IPS DF 4.7 (cell line): ENCODE measurements around the gene DSG2.

Experiments
- DNase-seq: peaks from one replicate; pipeline ENCODE4 v3.0.0-alpha.2; 2013; ENCODE audit warnings: low spot score; ENCODE audit errors: extremely low read depth

Gene DSG2

DNA sequence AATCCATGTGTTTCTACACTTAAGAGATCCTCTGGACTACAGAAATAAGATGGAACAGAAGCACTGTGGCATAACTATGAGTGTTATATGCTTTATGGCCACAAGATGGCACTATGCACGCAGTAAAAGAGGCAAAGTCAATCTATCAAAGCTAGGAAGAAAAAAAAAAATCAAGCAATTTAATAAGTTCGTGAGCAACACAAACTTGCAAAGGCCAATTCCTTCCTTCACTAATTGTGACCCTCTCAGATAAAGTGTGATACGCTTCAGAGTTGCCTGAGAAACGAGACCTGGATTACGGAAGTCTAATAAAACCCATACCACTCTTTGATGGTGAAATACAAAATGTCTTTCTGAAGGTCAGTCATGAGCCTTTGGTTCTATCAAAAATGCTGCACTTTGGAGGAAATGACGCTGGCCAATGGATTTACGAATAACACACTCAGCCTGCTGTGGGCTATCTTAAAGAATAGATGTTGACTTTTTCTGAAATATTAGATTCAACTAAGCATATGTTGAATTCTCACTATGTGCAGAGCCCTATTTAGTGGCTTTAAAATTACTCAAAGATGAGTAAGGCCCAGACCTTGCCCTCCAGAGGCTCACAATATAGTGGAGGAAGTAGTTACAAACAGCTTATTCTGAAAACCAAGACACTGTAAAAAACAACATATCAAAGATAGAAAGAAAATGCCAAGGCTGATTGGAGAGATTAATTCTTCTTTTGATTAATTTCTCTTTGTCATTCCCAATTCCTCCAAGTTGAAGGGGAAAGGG, 58.2 kb downstream of the DSG2 start:
- peak; percentile 46 for DNase-seq

DNA sequence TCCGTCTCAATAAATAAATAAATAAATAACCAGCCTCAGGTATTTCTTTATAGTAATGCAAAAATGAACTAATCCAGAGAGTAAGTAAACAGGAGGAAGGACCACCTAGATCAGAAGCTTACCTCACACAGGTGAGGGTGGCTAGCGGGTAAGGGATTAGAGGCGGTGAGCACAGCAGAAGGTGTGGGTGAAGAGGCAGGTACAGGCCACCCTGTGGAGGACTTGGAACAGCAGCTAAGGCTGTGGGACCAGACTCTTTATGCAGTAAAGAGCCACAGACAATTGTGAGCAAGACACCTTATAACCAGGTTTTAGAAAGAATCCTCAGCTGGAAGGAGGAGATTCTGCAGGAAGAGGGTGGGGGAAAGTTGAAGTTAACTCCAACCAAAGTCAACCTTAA, 59.5 kb downstream of the DSG2 start:
- DNase-seq, result no peak

DNA sequence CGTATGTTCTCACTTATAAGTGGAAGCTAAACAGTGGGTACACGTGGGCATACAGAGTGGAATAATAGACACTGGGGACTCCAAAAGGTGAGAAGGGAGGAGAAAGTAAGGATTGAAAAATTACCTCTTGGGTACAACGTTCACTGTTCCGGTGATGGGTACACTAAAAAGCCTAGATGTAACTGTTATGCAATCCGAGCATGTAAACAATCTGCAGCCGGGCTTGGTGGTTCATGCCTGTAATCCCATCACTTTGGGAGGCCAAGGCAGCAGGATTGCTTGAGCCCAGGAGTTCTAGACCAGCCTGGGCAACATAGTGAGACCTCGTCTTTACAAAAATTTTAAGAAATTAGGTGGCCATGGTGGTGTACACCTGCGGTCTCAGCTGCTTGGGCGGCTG, 60.6 kb downstream of the DSG2 start:
- DNase-seq, result no peak

DNA sequence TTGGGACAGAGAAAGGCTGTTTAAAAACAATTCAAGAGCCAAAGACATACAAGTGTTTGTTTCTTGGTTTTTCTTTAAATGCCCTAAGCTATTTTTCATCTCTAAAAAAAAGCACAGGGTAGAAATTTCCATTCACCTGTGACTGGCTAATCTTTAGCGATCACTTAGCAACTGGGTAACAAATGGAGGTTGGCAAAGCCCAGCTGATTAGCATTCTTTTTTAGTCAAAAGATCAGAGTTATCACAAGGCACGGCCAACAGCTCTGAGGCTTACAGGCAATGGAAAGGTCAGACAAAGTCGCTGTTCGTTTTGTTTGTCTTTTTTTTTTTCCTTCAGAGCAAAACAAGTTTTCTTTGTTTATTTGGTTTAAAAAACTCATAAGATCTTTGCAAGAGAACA, 64.7 kb downstream of the DSG2 start:
- no peak for DNase-seq

DNA sequence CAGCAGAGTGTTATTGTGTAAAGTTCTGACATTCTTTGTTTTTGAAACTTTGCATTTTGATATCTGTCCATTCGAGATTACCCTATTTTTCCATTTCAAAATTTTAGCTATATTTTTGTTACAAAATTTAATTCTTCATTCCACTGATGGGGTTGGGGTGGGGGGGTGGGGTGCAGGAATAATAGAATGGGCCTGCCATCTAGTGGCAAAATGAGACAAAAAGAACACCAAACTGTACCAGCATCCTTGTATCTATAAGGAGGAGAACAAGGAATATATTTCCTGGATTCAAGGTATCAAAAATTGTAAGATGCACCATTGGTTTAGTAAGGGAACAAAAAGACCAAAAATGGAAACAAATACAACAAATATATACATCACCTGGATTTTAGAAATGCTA, 65.8 kb downstream of the DSG2 start:
- no peak for DNase-seq

DNA sequence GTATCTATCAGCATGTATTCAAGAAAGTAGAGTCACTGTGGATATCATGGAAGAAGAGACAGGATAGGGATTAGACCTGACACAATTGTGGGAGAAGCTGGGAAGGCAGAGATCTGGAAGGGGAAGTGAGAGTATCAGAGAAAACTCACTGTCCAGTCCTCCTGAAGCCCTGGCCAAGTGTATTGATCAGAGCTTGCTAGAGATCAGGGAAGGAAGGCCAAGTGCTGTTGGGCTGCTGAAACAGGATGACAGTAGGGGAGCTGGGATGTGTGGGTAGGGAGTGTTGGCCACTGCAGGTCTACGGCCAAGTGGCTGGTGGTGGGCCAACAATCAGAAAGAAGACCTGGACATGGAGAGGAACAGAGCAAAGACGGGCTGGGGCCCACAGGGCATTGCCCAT, 67.4 kb downstream of the DSG2 start:
- no peak for DNase-seq

DNA sequence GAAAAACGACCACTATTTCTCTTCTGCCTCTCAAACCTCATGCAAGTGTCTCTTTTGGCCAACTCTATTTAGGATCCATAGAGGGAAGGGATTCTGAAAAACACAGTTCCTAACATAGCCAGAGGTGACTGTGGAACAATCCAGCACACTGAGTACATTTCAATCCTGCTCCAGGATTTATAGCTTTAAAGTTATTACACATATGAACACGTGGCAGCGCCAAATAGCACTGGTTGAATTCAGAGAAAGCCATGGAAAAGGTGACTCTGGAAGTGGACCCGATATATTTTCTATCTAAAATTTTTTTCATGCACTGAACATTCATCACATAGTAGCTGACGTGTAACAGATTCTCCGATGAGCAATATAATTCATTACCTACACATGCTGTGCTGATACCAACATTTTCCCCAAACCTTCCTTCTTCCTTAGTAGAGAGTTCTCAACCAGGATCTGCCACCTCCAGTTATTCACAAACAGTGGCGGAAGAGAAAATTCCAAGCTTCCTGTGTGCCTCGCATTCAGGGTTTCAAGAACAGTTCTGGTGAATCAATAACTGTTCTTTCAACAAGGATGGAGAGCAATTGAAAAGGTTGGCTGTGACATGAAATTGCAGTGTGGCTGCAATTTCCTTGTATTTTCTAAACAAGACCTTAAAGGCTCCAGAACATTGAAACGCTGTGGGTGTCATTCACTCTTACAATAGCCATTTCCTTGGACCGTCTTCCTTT, 68.0 kb downstream of the DSG2 start:
- DNase-seq, result no peak

DNA sequence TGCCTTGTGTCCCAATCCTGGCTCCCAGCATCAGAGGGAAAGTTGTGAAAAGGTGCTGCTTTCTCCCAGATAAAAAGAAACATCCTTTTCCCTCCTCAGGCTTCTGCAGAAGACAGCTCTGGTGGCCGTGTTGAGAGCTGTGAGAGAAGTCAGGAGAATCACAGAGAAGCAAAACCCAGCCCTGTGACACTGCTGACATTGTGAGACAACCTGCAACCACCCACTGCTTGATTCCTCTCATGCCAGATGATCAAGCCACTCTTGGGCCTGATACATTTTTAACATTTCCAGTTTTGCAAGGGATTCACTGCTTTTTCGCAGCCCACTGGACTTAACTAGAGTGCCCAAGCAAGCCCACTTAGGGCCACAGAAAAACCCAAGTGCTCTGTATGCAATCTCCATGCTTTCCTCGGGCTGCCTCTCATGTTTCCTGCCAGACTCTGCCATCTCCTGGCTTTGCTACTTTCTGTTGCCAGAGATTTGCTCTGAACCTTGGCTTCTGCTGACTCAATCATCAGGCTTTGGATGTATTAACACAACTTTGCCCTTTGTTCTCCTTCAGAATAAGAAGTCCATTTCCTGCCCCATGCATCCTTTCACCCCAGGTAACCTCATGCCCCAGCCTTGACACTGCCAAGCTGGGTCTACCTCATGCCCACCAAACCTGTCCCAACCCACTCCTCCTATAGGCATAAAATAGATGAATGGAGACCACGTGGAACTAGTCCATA, 68.8 kb downstream of the DSG2 start:
- no peak for DNase-seq

DNA sequence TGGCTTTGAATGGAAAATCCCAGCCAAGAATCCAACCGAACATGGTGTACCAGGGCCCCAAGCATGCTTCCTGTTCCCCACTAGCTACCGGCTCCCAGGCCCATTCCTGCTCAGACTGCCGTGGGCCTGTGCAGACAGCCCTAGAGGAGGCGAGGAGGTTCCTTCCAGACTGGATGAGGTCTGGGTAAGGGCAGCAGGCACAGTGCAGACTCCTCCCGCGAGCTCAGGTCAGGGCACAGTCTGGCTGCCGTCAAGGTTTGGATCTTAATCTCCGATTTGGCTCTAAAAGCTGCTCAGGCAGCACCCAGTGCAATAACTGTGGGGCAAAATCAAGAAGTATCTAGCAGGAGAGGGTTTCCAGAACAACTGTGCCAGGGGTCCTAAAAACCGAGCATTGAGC, 74.4 kb downstream of the DSG2 start:
- no peak for DNase-seq

DNA sequence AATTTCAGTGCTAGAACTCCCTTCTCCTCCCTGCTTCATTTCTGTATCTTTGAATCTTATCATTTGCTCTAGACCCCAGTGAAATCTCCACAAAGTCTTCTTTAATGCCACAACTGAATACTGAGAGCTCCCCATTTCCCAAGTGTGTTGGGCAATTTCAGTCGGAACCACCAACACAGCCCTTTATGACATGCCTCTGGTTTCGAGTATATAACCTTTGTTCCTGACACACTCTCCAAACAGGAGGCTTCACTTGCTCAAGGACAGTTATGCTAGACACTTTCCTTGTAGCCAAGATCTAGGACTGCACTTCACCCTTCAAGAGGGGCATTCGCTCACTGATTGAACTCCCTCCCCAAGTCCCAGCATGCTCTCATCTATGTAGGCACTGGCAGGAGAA, 75.1 kb downstream of the DSG2 start:
- no peak for DNase-seq

DNA sequence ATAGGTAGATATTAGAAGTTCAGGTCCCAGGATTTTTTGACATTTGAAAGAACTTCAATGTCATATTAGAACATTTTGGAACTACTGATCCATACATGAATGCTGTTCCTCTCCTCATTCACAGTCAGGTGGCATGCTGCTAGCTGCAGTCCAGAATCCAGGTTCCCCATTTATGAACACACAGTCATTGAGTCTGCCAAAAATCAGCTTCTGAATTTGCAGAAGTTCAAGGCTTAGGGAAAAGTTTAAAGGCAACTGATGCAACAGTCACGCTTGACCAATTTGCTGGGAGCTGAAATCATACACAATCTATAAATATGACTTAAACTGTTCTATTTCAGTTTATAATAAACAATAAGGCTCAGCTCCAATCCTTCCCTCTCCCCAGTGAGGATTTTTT, 76.4 kb downstream of the DSG2 start:
- no peak for DNase-seq

DNA sequence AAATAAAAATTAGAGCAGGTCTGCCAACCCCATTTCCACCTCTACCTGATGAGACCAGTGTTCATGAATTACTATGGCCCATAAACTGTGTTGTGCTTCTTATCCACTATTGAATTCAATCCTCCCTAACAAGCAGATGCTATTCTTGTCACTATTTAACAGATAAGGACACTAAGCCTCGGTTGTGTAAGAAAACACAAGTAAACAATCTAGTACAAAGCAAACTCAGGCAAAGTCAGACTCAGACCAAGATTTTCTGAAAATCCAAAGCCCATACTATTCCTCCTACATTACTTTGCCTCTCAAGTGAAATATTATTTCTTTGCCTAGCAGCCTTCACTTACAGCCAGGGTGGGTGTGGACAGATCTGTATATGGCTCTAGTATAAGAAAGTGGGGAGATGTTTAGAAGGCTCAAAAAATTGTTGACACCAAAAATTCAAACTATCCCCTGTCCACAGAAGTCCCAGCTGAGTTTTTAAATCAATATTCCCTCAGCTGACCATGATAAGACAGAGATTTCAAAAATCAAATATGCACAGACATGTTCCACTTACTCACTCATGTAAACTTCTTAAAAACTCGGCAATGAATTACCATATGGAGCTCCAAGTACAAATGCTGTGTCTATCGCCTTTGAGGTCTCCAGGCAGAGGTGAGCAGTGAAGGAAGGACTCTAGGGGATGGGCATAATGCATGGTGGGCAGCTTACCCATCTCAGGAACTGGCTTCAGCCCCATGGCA, 77.7 kb downstream of the DSG2 start:
- no peak for DNase-seq

DNA sequence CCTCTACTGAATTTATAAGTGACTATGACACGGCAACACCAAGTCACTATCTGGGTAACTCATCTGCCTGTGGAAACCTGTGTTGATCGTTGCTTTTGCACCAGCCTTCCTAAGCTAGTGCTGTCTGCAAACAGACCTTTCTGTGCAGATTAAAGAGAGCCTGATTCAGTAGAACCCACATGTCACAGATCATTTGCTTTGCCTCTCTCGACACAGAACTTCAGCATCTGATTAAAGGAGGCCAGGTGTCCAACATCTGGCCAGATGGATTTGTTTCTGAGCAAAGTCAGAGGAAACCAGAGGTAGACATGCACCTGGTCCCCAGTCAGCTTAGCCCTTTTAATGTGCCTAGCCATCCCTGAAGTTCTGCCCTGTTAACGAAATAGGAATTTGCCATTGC, 78.7 kb downstream of the DSG2 start:
- DNase-seq, result no peak

DNA sequence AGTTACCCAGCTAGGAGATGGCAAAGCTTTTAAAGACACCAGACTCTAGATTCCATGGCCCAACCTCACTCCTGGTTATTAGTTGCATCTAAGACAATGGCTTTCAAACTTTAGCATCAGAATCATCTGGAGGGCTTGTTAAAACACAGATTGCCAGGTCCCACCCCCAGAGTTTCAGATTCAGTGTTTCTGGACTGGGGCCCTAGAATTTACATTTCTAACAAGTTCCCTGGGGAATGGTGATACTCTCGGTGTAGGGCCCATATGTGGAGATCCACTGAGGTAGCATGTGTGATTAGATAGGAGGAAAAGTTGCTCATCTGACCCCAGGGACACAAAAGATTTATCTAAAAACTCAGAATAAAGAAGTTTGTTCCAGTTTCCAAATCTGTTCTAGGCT, 79.2 kb downstream of the DSG2 start:
- DNase-seq, result no peak

DNA sequence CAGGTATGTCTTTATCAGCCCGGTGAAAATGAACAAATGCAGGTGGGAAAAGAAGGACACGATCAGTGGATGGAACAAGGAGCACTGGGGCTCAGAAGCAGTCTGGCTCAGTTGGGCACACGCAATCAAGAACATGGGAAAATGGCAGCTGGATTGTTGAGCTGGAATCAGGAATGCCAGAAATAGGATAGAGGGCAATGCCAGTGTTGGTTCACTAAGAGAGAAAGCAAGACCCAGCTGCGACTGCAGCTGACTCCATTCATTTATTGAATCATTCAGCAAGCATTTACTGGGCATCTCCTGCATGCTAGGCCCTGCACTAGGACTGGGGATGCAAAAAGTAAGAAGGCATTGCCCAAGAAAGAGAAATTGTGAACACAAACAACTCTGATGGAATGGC, 80.1 kb downstream of the DSG2 start:
- DNase-seq, result no peak

DNA sequence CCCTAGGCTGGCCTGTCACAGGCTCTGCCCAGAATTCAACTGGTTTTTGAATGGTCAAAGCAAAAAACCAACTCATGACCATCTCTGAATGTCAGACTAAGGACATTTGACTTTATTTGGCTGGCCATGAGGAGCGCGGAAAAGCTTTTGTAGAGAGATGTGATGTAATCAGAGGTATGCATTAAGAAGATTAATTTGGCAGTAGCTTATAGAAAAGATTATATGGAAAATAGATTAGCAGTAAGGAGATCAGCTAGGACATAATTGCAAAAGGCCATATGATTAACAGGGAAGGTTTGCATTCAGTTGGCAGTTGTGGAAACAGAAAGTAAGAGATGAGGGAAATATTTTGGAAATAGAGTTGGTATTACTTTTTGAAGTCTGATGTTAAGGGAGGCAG, 81.4 kb downstream of the DSG2 start:
- no peak for DNase-seq

DNA sequence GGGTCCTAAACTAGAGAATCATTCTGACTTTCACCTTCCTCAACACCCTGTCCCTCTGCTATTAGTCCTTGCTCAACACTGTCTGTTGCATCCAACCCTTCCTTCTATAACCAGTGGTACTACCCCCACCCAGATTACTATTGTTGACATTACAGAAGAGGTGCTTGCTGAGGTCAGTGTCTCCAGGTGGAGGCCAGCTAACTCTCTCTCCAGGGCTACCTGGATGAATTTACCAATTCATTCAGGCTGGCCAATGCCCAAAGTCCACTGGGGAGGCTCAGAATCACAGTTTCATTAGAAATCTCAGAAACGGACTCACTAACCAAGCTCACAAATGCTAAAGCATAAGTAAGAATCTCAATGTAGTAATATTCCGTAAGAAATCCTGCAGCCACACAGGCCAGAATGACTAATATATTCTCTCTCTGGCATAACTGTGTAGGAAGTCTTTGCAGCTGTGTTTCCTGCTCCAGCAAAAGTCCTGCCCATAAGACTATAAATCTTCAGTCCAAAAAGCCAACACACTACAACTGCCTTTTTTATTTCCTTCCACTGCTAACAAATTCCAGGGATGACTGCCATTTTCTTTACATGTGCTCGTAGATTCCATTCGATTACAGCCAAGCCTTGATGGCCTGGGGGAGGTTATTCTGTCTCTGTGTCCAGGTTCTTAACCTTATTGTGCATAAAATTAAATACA, 83.7 kb downstream of the DSG2 start:
- DNase-seq, result no peak

DNA sequence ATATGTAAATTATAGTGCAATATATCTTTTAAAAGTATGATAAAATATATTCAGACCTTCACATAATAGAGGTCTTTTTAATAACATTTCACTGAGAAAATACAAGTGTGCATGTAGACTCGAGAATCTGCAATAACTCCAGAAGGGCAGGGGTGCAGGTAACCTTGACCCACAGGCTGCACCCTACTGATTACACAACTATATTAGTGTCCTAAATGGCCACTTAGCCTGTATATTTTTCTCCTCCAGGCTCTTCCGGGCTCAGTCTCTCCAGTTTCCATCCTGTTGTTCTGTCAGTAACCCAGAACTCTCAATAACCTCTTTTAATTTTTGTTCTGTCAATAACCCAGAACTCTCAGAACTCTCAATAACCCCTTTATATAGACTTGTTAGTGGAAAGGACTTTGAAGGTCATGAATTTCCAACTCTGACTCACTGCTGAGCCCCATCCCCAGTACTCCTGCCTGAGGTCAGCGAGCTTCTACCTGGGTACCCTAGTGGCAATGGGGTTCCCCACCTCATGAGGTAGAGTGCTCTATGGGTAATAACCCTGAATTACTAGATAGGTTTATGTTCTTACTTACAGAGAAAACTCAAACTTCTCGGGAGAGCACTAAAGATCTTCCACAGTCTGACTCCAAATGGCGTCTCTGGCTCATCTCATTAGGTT, 85.3 kb downstream of the DSG2 start:
- DNase-seq, result no peak

DNA sequence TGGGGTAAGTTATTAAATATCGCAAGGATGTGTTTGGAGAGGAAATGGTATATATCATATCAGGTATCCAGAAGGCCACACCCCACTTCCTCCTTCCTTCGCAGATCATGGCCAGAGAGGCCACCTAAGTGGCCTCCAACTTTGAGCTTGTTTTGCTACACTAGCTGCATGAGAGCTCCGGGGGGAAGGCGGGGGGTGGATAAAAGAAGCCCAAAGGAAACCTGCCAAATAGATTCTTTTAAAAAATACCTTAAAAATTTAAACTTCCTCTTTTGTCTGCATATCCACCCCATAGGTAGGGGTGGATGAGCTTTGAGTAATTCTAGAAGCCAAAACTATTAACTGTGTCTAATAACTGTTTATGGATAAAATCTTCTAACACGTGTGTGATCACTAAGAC, 88.0 kb downstream of the DSG2 start:
- no peak for DNase-seq

DNA sequence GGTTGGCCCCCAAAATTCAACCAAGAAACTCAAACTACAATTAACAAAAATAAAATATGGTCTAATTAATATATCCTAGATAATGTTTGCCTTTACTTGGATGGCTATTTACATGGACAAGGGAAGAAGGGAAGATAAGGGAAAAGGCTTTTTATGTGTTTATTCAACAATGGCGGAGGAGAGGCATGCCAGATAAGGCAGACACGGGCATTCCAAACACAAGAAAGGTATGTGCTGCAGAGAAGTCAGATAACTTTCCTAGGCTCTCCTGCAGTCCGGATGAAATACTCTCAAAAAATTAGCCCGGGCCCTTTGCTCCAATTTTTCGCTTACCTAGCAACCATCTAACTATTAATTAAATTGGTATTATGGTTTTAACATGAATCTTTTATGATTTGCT, 88.6 kb downstream of the DSG2 start:
- DNase-seq, result no peak

DNA sequence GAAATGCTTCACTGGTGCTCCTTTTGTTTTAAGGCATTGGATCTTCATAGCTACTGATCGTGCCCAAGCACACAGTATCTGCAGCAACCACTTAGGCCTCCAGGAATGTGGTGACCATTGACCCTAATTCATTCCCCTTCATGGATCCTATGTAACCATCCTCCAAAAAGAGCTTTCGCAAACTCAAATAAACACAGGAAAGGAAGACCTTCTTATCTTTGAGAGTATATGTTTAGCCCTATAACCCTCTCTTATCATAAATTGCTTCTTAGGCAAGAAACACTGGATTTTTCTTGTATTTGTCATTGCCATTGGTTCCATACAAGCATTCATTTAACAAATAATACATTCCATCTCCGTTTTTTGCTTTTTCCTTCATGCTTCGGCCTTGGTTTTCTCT, 89.6 kb downstream of the DSG2 start:
- DNase-seq, result no peak
